IMR-90 (cell line): ENCODE data around the gene RAB1B. TPM values are rescaled to one million over a fixed set of nuclear protein-coding genes. Genes with fewer than 3 reads are reported as not detected.

Source experiments
- ATAC-seq: fragments of 200-7000 bp; cut with Tn5 transposase; 2 replicates; pipeline ENCODE4 v1.9.1; 2020; ENCODE audit warnings: low read depth, mild to moderate bottlenecking, moderate library complexity
- BruUV-seq: library from RNA; stranded (reverse); fragments of 400-500 nt; replicated peaks from 2 replicates; lab custom pipeline; 2021; lab: Mats Ljungman, UMichigan
- CTCF ChIA-PET: fragments of 300-600 bp; formaldehyde crosslinking; extraction: SDS; loops from one replicate; lab custom pipeline; 2021; ENCODE audit warnings: antibody characterized with exemption; lab: Yijun Ruan, JAX
- POLR2A ChIA-PET: fragments of 300-600 bp; sonication (Branson Sonifier 250); formaldehyde crosslinking; loops from one replicate; lab custom pipeline; 2022; ENCODE audit warnings: antibody characterized with exemption; ENCODE audit not compliant: unreplicated experiment; lab: Charles Lee
- DNase-seq: peaks from one replicate; pipeline ENCODE4 v3.0.0; 2013
- H2AFZ ChIP-seq: replicated peaks from 2 replicates; pipeline ENCODE3; 2013; ENCODE audit warnings: low read length, mild to moderate bottlenecking; ENCODE audit not compliant: poor library complexity
- H2AK5ac ChIP-seq: 2 replicates; pipeline ENCODE4 v1.6.1; 2013; ENCODE audit warnings: low read depth, low read length, inconsistent platforms
- H2AK9ac ChIP-seq: replicated peaks from 2 replicates; pipeline ENCODE3; 2013; ENCODE audit warnings: mild to moderate bottlenecking, low read depth, low read length, moderate library complexity; ENCODE audit not compliant: poor library complexity
- H2BK120ac ChIP-seq: 2 replicates; pipeline ENCODE4 v1.6.1; 2013; ENCODE audit warnings: low read depth, low read length, inconsistent platforms
- H2BK15ac ChIP-seq: 3 replicates; pipeline ENCODE4 v1.6.1; 2013; ENCODE audit warnings: low read depth, low read length, inconsistent platforms
- H2BK20ac ChIP-seq: 2 replicates; pipeline ENCODE4 v1.6.1; 2013; ENCODE audit warnings: low read depth, mild to moderate bottlenecking, inconsistent platforms, low read length, moderate library complexity
- H2BK5ac ChIP-seq: 2 replicates; pipeline ENCODE4 v1.6.1; 2013; ENCODE audit warnings: mild to moderate bottlenecking, low read depth, low read length, inconsistent platforms; ENCODE audit not compliant: poor library complexity, severe bottlenecking
- H3K14ac ChIP-seq: replicated peaks from 2 replicates; pipeline ENCODE4 v1.6.1; 2013; ENCODE audit warnings: low read depth, low read length, inconsistent platforms
- H3K18ac ChIP-seq: 2 replicates; pipeline ENCODE4 v1.6.1; 2013; ENCODE audit warnings: low read depth, low read length, control low read depth
- H3K23ac ChIP-seq: 2 replicates; pipeline ENCODE4 v1.6.1; 2013; ENCODE audit warnings: low read depth, low read length, inconsistent platforms
- H3K27ac ChIP-seq: 2 replicates; pipeline ENCODE4 v1.5.1; 2013; ENCODE audit warnings: mild to moderate bottlenecking, control low read depth, low read length; ENCODE audit not compliant: insufficient read depth
- H3K27me3 ChIP-seq: 2 replicates; pipeline ENCODE4 v1.6.1; 2013; ENCODE audit warnings: low read length; ENCODE audit not compliant: control insufficient read depth, insufficient read depth
- H3K36me3 ChIP-seq: 2 replicates; pipeline ENCODE4 v1.6.1; 2013; ENCODE audit warnings: low read length, mixed read lengths; ENCODE audit not compliant: control insufficient read depth, insufficient read depth
- H3K4ac ChIP-seq: 2 replicates; pipeline ENCODE4 v1.6.1; 2013; ENCODE audit warnings: low read depth, low read length, inconsistent platforms
- H3K4me1 ChIP-seq: 2 replicates; pipeline ENCODE4 v1.6.1; 2013; ENCODE audit warnings: low read length, mixed read lengths; ENCODE audit not compliant: control insufficient read depth, insufficient read depth
- H3K4me2 ChIP-seq: 2 replicates; pipeline ENCODE4 v1.6.1; 2013; ENCODE audit warnings: low read depth, mild to moderate bottlenecking, control low read depth, low read length, moderate library complexity
- H3K4me3 ChIP-seq: 2 replicates; pipeline ENCODE4 v1.5.1; 2013; ENCODE audit warnings: low read depth, mild to moderate bottlenecking, control low read depth, low read length, moderate library complexity; ENCODE audit not compliant: insufficient read depth
- H3K56ac ChIP-seq: 2 replicates; pipeline ENCODE4 v1.6.1; 2013; ENCODE audit warnings: low read length, inconsistent platforms; ENCODE audit not compliant: insufficient read depth; ENCODE audit errors: extremely low read depth
- H3K79me1 ChIP-seq, 2 experiments: 2 replicates each; pipeline ENCODE4 v1.6.1; 2013; ENCODE audit warnings: low read length in 2 of 2, inconsistent platforms in 1 of 2, low read depth in 1 of 2
- H3K9ac ChIP-seq: 2 replicates; pipeline ENCODE4 v1.6.1; 2013; ENCODE audit warnings: low read depth, low read length, control low read depth
- H3K9me1 ChIP-seq: 2 replicates; pipeline ENCODE4 v1.6.1; 2013; ENCODE audit warnings: low read length, inconsistent platforms; ENCODE audit not compliant: insufficient read depth
- H3K9me3 ChIP-seq: 2 replicates; pipeline ENCODE4 v1.6.1; 2013; ENCODE audit warnings: low read length; ENCODE audit not compliant: control insufficient read depth, insufficient read depth
- H4K20me1 ChIP-seq: 2 replicates; pipeline ENCODE4 v1.6.1; 2013; ENCODE audit warnings: low read length, inconsistent platforms; ENCODE audit not compliant: insufficient read depth
- H4K5ac ChIP-seq: 2 replicates; pipeline ENCODE4 v1.6.1; 2013; ENCODE audit warnings: mild to moderate bottlenecking, low read depth, low read length, control low read depth
- H4K8ac ChIP-seq, 2 experiments: 2 replicates each; pipeline ENCODE4 v1.6.1; 2013; ENCODE audit warnings: low read depth in 2 of 2, low read length in 2 of 2, control low read depth in 1 of 2, inconsistent platforms in 1 of 2
- H4K91ac ChIP-seq: 2 replicates; pipeline ENCODE4 v1.6.1; 2013; ENCODE audit warnings: low read depth, low read length, inconsistent platforms; ENCODE audit not compliant: insufficient read depth
- RAD21 ChIP-seq: IDR thresholded peaks from 2 replicates; pipeline ENCODE4 v1.6.1; 2012; ENCODE audit warnings: low read length, improper control_type of control experiment
- RCOR1 ChIP-seq: IDR thresholded peaks from 2 replicates; pipeline ENCODE4 v1.6.1; 2012; ENCODE audit warnings: mild to moderate bottlenecking, low read length, improper control_type of control experiment; ENCODE audit not compliant: insufficient replicate concordance
- WGBS, 2 experiments: methylation state at CpG; one replicate each; pipeline versions ENCODE4 v1.1.5 to v1.1.7; 2013; ENCODE audit warnings: missing lambda C conversion rate in 2 of 2; ENCODE audit not compliant: insufficient read length in 1 of 2; ENCODE audit errors: extremely low coverage in 2 of 2; 5-methylcytosine and 5-hydroxymethylcytosine counted together
- dilution Hi-C: fragments of 300-500 bp; cut with HindIII; formaldehyde crosslinking; loops from one replicate; pipeline ENCODE4 v1.14.3; 2018; ENCODE audit warnings: low sequenced_read_pairs; ENCODE audit not compliant: unreplicated experiment
- in situ Hi-C: fragments of 300-500 bp; cut with MboI; formaldehyde crosslinking; loops from 3 replicates; pipeline ENCODE4 v1.14.3; 2019; ENCODE audit warnings: low sequenced_read_pairs, inconsistent platforms, mixed read lengths
- intact Hi-C: fragments of 100-400 bp; cut with micrococcal nuclease; formaldehyde crosslinking; loops from 2 replicates; pipeline ENCODE4 v1.10.0; 2022
- polyA plus RNA-seq, 3 experiments: library from polyadenylated mRNA; depleted of rRNA; stranded (reverse); fragments of >200 nt; gene quantifications; 2 replicates each; pipeline ENCODE4 v1.2.3, GENCODE V29; 2012; ENCODE audit warnings: low replicate concordance in 1 of 3
- total RNA-seq: library from RNA; depleted of rRNA; stranded (reverse); fragments of >200 nt; gene quantifications from 2 replicates; pipeline ENCODE4 v1.2.3, GENCODE V29; 2012

Gene RAB1B
- total and polyA plus RNA-seq, 2 of the 4 experiments (the other 2 are of a cell fraction) = 83.7 to 248 TPM

GRCh38 chr11:66231561-66231960 lies 36.9 kb upstream of the RAB1B start:
- in situ Hi-C loops = no loop called here
- no peaks in the 10 kb centered on the region for H3K79me1 ChIP-seq
- no peaks in the 10 kb centered on the region for H3K9me1 ChIP-seq
- WGBS, 2 experiments = 84% methylated on average over 6 of the region's 7 CpGs; no CpG with 5 or more reads in 1 of the 2 experiments
- no peak overlapping the region for H3K9ac ChIP-seq
- no peak overlapping the region for H2AFZ ChIP-seq
- no TSS peak for BruUV-seq
- no peak overlapping the region for H3K4me2 ChIP-seq
- no peak for DNase-seq
- POLR2A ChIA-PET = no interaction called here
- no peaks in the 10 kb centered on the region for H4K20me1 ChIP-seq
- peaks cover 63% of the 10 kb centered on the region for H3K36me3 ChIP-seq
- CTCF ChIA-PET = no interaction called here
- no peak overlapping the region for H3K23ac ChIP-seq
- no peak overlapping the region for H2BK15ac ChIP-seq
- no peak overlapping the region for H3K14ac ChIP-seq
- H4K5ac ChIP-seq = no peak overlapping the region
- no peak overlapping the region for H3K4ac ChIP-seq
- no peak overlapping the region for H3K56ac ChIP-seq
- dilution Hi-C loops = no loop called here
- no peak overlapping the region for H3K4me3 ChIP-seq
- H2BK5ac ChIP-seq = no peak overlapping the region
- H3K4me1 ChIP-seq = no peaks in the 10 kb centered on the region
- intact Hi-C loops = no loop called here
- H2BK120ac ChIP-seq = no peak overlapping the region
- no peaks in the 10 kb centered on the region for H3K27me3 ChIP-seq
- no peak overlapping the region for H2AK5ac ChIP-seq
- no peak for ATAC-seq
- H3K9me3 ChIP-seq = no peaks in the 10 kb centered on the region
- no peak overlapping the region for H2BK20ac ChIP-seq
- no peak overlapping the region for H2AK9ac ChIP-seq
- H3K27ac ChIP-seq = no peak overlapping the region
- no peak overlapping the region for H4K8ac ChIP-seq
- H3K18ac ChIP-seq = no peak overlapping the region
- no peak overlapping the region for H4K91ac ChIP-seq
- TF ChIP-seq RAD21 (no peak), RCOR1 (no peak)
